ENCODE data around the gene ATXN7.

GRCh38 chr3:63832395-63832794 is 31.3 kb upstream of the ATXN7 start:
- TF ChIP-seq STAT3 (IDR thresholded peaks at IDR 0.05; ENCODE audit: low read depth, low read length), result no peak
- TF ChIP-seq CTCF (IDR thresholded peaks at IDR 0.05 in 2 of 3, conservative IDR thresholded peaks at IDR 0.05 in 1 of 3; ENCODE audit: control insufficient read depth in 2 of 3, extremely low read depth in 1 of 3, insufficient read depth in 1 of 3, low read depth in 3 of 3, low read length in 3 of 3), result no peak
- no peak for TF ChIP-seq REST (IDR thresholded peaks at IDR 0.05; ENCODE audit: low read depth, low read length)
- no peak for TF ChIP-seq FOXK2 (IDR thresholded peaks at IDR 0.05)
- TF ChIP-seq YY1 (IDR thresholded peaks at IDR 0.05; ENCODE audit: low read depth, low read length), result no peak
- no peak for TF ChIP-seq ATF3 (IDR thresholded peaks at IDR 0.05; ENCODE audit: borderline replicate concordance, extremely low read depth, low read depth, low read length)
- no peak for TF ChIP-seq CEBPB (IDR thresholded peaks at IDR 0.05; ENCODE audit: borderline replicate concordance in 1 of 2, low read depth in 2 of 2, low read length in 2 of 2)

Measured in GM12878 (cell line).